ENCODE data around the gene N4BP2.

GRCh38 chr4:40182001-40182400, 125.4 kb downstream of the N4BP2 start:
- TF ChIP-seq, protein P1, sequence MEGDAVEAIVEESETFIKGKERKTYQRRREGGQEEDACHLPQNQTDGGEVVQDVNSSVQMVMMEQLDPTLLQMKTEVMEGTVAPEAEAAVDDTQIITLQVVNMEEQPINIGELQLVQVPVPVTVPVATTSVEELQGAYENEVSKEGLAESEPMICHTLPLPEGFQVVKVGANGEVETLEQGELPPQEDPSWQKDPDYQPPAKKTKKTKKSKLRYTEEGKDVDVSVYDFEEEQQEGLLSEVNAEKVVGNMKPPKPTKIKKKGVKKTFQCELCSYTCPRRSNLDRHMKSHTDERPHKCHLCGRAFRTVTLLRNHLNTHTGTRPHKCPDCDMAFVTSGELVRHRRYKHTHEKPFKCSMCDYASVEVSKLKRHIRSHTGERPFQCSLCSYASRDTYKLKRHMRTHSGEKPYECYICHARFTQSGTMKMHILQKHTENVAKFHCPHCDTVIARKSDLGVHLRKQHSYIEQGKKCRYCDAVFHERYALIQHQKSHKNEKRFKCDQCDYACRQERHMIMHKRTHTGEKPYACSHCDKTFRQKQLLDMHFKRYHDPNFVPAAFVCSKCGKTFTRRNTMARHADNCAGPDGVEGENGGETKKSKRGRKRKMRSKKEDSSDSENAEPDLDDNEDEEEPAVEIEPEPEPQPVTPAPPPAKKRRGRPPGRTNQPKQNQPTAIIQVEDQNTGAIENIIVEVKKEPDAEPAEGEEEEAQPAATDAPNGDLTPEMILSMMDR (IDR thresholded peaks at IDR 0.05), result no peak
- no peak for TF ChIP-seq POLR2A (IDR thresholded peaks at IDR 0.05)
- TF ChIP-seq EP300 (IDR thresholded peaks at IDR 0.05), result no peak

Measured in tibial nerve (tissue), 4 donors.